WTC11 (cell line): Measurements from ENCODE around the gene ROBO2. TPM values are rescaled to one million over a fixed set of nuclear protein-coding genes. Genes with fewer than 3 reads are reported as not detected.

ENCODE experiments used
- ATAC-seq: fragments of 200-7000 bp; cut with Tn5 transposase; 2 replicates; pipeline ENCODE4 v1.10.0; 2021; ENCODE audit warnings: mild to moderate bottlenecking, moderate library complexity
- CTCF ChIA-PET: fragments of 300-600 bp; sonication (Branson Sonifier 250); formaldehyde crosslinking; loops from one replicate; lab custom pipeline; 2021; ENCODE audit warnings: antibody characterized with exemption; lab: Charles Lee
- POLR2A ChIA-PET: fragments of 350-600 bp; sonication (Branson Sonifier 250); formaldehyde crosslinking; loops from one replicate; lab custom pipeline; 2021; ENCODE audit warnings: antibody characterized with exemption; lab: Charles Lee
- DNase-seq: peaks from one replicate; pipeline ENCODE4 v3.0.0; 2021; ENCODE audit warnings: low spot score
- H3K27ac Mint-ChIP-seq: 2 replicates; pipeline ENCODE4 v1.8.0; 2021; ENCODE audit warnings: mixed read lengths
- H3K27me3 Mint-ChIP-seq: 2 replicates; pipeline ENCODE4 v1.8.0; 2021; ENCODE audit warnings: low read depth, mild to moderate bottlenecking, moderate library complexity, mixed read lengths
- H3K36me3 Mint-ChIP-seq: 2 replicates; pipeline ENCODE4 v1.8.0; 2021; ENCODE audit warnings: mixed read lengths
- H3K4me1 Mint-ChIP-seq: 2 replicates; pipeline ENCODE4 v1.8.0; 2022; ENCODE audit warnings: mixed read lengths
- H3K4me3 Mint-ChIP-seq: 2 replicates; pipeline ENCODE4 v1.8.0; 2021; ENCODE audit warnings: mild to moderate bottlenecking, moderate library complexity, mixed read lengths
- H3K9me3 Mint-ChIP-seq: 2 replicates; pipeline ENCODE4 v1.8.0; 2021; ENCODE audit warnings: mixed read lengths
- ATF2 ChIP-seq: sonication (generic); formaldehyde crosslinking; IDR thresholded peaks from 2 replicates; pipeline ENCODE4 v1.8.1; 2022; ENCODE audit warnings: low read depth, missing genetic modification reagents, borderline replicate concordance
- ERG ChIP-seq: fragments of 250-450 bp; sonication (Bioruptor Pico); IDR thresholded peaks from 2 replicates; pipeline ENCODE4 v1.8.0; 2021; ENCODE audit warnings: mild to moderate bottlenecking
- FOXP4 ChIP-seq: sonication (generic); formaldehyde crosslinking; IDR thresholded peaks from 2 replicates; pipeline ENCODE4 v1.8.0; 2022; ENCODE audit warnings: mild to moderate bottlenecking, missing genetic modification reagents
- KAT7 ChIP-seq: sonication (generic); formaldehyde crosslinking; IDR thresholded peaks from 2 replicates; pipeline ENCODE4 v1.8.1; 2023; ENCODE audit warnings: missing genetic modification reagents, mild to moderate bottlenecking, borderline replicate concordance
- NFE2L1 ChIP-seq: sonication (generic); formaldehyde crosslinking; IDR thresholded peaks from 2 replicates; pipeline ENCODE4 v1.8.1; 2023; ENCODE audit warnings: missing genetic modification reagents
- NR1H2 ChIP-seq: sonication (generic); formaldehyde crosslinking; IDR thresholded peaks from 2 replicates; pipeline ENCODE4 v1.9.0; 2021; ENCODE audit warnings: mild to moderate bottlenecking, moderate library complexity, missing genetic modification reagents
- PREB ChIP-seq: sonication (generic); formaldehyde crosslinking; IDR thresholded peaks from 2 replicates; pipeline ENCODE4 v1.8.1; 2022; ENCODE audit warnings: mild to moderate bottlenecking, missing genetic modification reagents, moderate library complexity, borderline replicate concordance
- PRRX2 ChIP-seq: fragments of 250-450 bp; sonication (Bioruptor Pico); IDR thresholded peaks from 2 replicates; pipeline ENCODE4 v1.8.0; 2021; ENCODE audit warnings: mild to moderate bottlenecking
- RORB ChIP-seq: fragments of 250-450 bp; sonication (Bioruptor Pico); IDR thresholded peaks from 2 replicates; pipeline ENCODE4 v1.9.0; 2021; ENCODE audit warnings: mild to moderate bottlenecking
- TP53 ChIP-seq: sonication (generic); formaldehyde crosslinking; IDR thresholded peaks from 2 replicates; pipeline ENCODE4 v1.8.1; 2023; ENCODE audit warnings: mild to moderate bottlenecking, missing genetic modification reagents
- ZNF219 ChIP-seq: sonication (generic); formaldehyde crosslinking; IDR thresholded peaks from 2 replicates; pipeline ENCODE4 v1.8.0; 2023; ENCODE audit warnings: missing genetic modification reagents, mild to moderate bottlenecking, borderline replicate concordance
- ZNF232 ChIP-seq: sonication (generic); formaldehyde crosslinking; IDR thresholded peaks from 2 replicates; pipeline ENCODE4 v1.8.0; 2022; ENCODE audit warnings: mild to moderate bottlenecking, missing genetic modification reagents
- ZNF281 ChIP-seq: sonication (generic); formaldehyde crosslinking; IDR thresholded peaks from 2 replicates; pipeline ENCODE4 v1.8.0; 2023; ENCODE audit warnings: mild to moderate bottlenecking, missing genetic modification reagents
- ZNF396 ChIP-seq: fragments of 250-450 bp; sonication (Bioruptor Pico); IDR thresholded peaks from 2 replicates; pipeline ENCODE4 v1.8.0; 2021; ENCODE audit warnings: mild to moderate bottlenecking, moderate library complexity, borderline replicate concordance
- ZNF425 ChIP-seq: fragments of 250-450 bp; sonication (Bioruptor Pico); conservative IDR thresholded peaks from 2 replicates; pipeline ENCODE4 v1.9.0; 2021; ENCODE audit warnings: mild to moderate bottlenecking
- ZNF512 ChIP-seq: sonication (generic); formaldehyde crosslinking; IDR thresholded peaks from 2 replicates; pipeline ENCODE4 v1.8.1; 2022; ENCODE audit warnings: missing genetic modification reagents, borderline replicate concordance
- total RNA-seq: library from RNA; stranded (reverse); gene quantifications from 3 replicates; pipeline ENCODE4 v1.2.3, GENCODE V29; 2021

ROBO2 gene
- total RNA-seq, 1 experiment from 2014 or later, result 11.7 TPM

- TF ChIP-seq FOXP4 (CRISPR knock-in tag), result no peak
Measured at GRCh38 chr3:77298417-77298816, 258.5 kb downstream of the ROBO2 start (continued).

- no peak for DNase-seq
- ATAC-seq, result peak; percentile 81
- ChIA-PET CTCF (interaction anchor here (1.0 kb wide), 1 partner anchor 16 kb away, joined by 4 read pairs; no protein-coding TSS in a partner anchor), POLR2A (no interaction called here)
- no peak overlapping the region for H3K27ac Mint-ChIP-seq
- peaks cover 1% of the 10 kb centered on the region; the same call in 1 of the 2 replicates for H3K9me3 Mint-ChIP-seq
- no peaks in the 10 kb centered on the region for H3K36me3 Mint-ChIP-seq
- H3K27me3 Mint-ChIP-seq, result no peaks in the 10 kb centered on the region
- H3K4me1 Mint-ChIP-seq, result peaks cover 20% of the 10 kb centered on the region
- H3K4me3 Mint-ChIP-seq, result no peak overlapping the region
- TF ChIP-seq ZNF512 (no peak), TP53 (no peak)
Measured at GRCh38 chr3:77303955-77304699, 264.2 kb downstream of the ROBO2 start.

- POLR2A ChIA-PET, result no interaction called here
- H3K27me3 Mint-ChIP-seq, result no peaks in the 10 kb centered on the region
- DNase-seq (no peak), ATAC-seq (no peak)
- H3K4me3 Mint-ChIP-seq, result no peak overlapping the region
- no peak overlapping the region for H3K27ac Mint-ChIP-seq
- H3K36me3 Mint-ChIP-seq, result no peaks in the 10 kb centered on the region
- CTCF ChIA-PET, result interaction anchor here (5.3 kb wide), 1 partner anchor 16 kb away, joined by 28 read pairs; no protein-coding TSS in a partner anchor
- H3K9me3 Mint-ChIP-seq, result no peaks in the 10 kb centered on the region
- H3K4me1 Mint-ChIP-seq, result peaks cover 20% of the 10 kb centered on the region
- TF ChIP-seq ZNF232 (CRISPR knock-in tag) (no peak), NFE2L1 (CRISPR knock-in tag) (no peak), PRRX2 (no peak), RORB (CRISPR knock-in tag) (no peak), ATF2 (no peak), KAT7 (CRISPR knock-in tag) (no peak), ERG (CRISPR knock-in tag) (no peak), ZNF219 (CRISPR knock-in tag) (no peak), PREB (CRISPR knock-in tag) (no peak), FOXP4 (CRISPR knock-in tag) (no peak), ZNF281 (CRISPR knock-in tag) (no peak), ZNF425 (CRISPR knock-in tag) (no peak), NR1H2 (CRISPR knock-in tag) (no peak), ZNF396 (CRISPR knock-in tag) (no peak)
Measured at GRCh38 chr3:77304700-77305021, 264.8 kb downstream of the ROBO2 start.
